ENCODE results near the gene ETV6.

DNA sequence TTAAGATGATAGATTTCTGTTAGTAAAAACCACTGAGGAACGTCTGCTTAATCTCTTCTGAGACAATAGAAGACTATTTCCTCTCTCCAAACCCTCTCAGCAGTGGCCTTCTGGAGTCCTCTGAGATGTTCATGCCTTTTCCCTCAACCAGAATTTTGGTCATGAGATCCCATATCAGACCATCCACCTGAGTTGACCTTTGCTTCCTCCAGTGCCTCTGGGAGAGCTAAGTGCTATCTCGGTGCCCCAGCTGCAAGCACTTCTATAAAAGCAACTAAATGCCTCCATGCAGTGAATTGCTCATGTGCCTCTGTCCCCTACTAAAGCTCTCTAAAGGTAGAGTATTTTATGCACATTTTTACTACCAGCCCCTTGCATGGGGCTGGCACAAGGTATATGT, 248.4 kb downstream of the ETV6 start:
- TF ChIP-seq, protein P1, sequence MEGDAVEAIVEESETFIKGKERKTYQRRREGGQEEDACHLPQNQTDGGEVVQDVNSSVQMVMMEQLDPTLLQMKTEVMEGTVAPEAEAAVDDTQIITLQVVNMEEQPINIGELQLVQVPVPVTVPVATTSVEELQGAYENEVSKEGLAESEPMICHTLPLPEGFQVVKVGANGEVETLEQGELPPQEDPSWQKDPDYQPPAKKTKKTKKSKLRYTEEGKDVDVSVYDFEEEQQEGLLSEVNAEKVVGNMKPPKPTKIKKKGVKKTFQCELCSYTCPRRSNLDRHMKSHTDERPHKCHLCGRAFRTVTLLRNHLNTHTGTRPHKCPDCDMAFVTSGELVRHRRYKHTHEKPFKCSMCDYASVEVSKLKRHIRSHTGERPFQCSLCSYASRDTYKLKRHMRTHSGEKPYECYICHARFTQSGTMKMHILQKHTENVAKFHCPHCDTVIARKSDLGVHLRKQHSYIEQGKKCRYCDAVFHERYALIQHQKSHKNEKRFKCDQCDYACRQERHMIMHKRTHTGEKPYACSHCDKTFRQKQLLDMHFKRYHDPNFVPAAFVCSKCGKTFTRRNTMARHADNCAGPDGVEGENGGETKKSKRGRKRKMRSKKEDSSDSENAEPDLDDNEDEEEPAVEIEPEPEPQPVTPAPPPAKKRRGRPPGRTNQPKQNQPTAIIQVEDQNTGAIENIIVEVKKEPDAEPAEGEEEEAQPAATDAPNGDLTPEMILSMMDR (IDR thresholded peaks at IDR 0.05; ENCODE audit: borderline replicate concordance, extremely low read depth, low read length, poor library complexity, severe bottlenecking): no peak
- no peak for TF ChIP-seq EZH2 (IDR thresholded peaks at IDR 0.05; ENCODE audit: borderline replicate concordance, low read depth, low read length, severe bottlenecking)
